Osteoblast (primary cell): ENCODE data around the gene TRIOBP. TPM values are rescaled to one million over a fixed set of nuclear protein-coding genes. Genes with fewer than 3 reads are reported as not detected.
A peak's percentile ranks its signal among the peaks of the same experiment; 100 is the strongest.

Experiments
- DNase-seq: peaks from one replicate; pipeline ENCODE4 v3.0.0; 2011; ENCODE audit warnings: low spot score, mixed read lengths; ENCODE audit not compliant: insufficient read length; ENCODE audit errors: missing footprints
- H2AFZ ChIP-seq: 2 replicates; pipeline ENCODE4 v1.6.0; 2011; ENCODE audit warnings: mild to moderate bottlenecking, low read length
- H3K27ac ChIP-seq: 2 replicates; pipeline ENCODE4 v1.5.1; 2011; ENCODE audit warnings: mild to moderate bottlenecking, low read depth, low read length, moderate library complexity
- H3K27me3 ChIP-seq: 2 replicates; pipeline ENCODE4 v1.6.0; 2012; ENCODE audit warnings: mild to moderate bottlenecking, control low read depth, inconsistent platforms, low read length, moderate library complexity; ENCODE audit not compliant: insufficient read depth
- H3K36me3 ChIP-seq: 2 replicates; pipeline ENCODE4 v1.5.1; 2011; ENCODE audit warnings: mild to moderate bottlenecking, low read length, control low read depth, moderate library complexity; ENCODE audit not compliant: insufficient read depth
- H3K4me1 ChIP-seq: 2 replicates; pipeline ENCODE4 v1.5.1; 2011; ENCODE audit warnings: mild to moderate bottlenecking, low read length, control low read depth, moderate library complexity; ENCODE audit not compliant: insufficient read depth
- H3K4me2 ChIP-seq: 2 replicates; pipeline ENCODE4 v1.6.0; 2011; ENCODE audit warnings: mild to moderate bottlenecking, low read length; ENCODE audit not compliant: insufficient read depth
- H3K4me3 ChIP-seq: fragments of 200-600 bp; sonication (generic); 3 replicates; pipeline ENCODE4 v1.5.1; 2012; ENCODE audit warnings: mild to moderate bottlenecking, low read length, inconsistent platforms; ENCODE audit not compliant: insufficient read depth
- H3K79me2 ChIP-seq: 2 replicates; pipeline ENCODE4 v1.6.0; 2012; ENCODE audit warnings: mild to moderate bottlenecking, low read length, control low read depth, inconsistent platforms; ENCODE audit not compliant: insufficient read depth
- H3K9me3 ChIP-seq: 2 replicates; pipeline ENCODE4 v1.5.1; 2011; ENCODE audit warnings: low read depth, low read length, control low read depth
- H4K20me1 ChIP-seq: 2 replicates; pipeline ENCODE4 v1.6.0; 2012; ENCODE audit warnings: mild to moderate bottlenecking, low read length, control low read depth; ENCODE audit not compliant: insufficient read depth
- total RNA-seq: library from RNA; depleted of rRNA; stranded (reverse); fragments of >200 nt; gene quantifications from 2 replicates; pipeline ENCODE4 v1.2.3, GENCODE V29; 2012
- TF ChIP-seq, protein P1 (sequence below): IDR thresholded peaks from 2 replicates; pipeline ENCODE4 v1.5.1; 2011; ENCODE audit warnings: mild to moderate bottlenecking, low read depth, low read length, moderate library complexity; ENCODE audit errors: extremely low read depth

Gene TRIOBP
- total RNA-seq, 1 donor = 162 TPM

DNA sequence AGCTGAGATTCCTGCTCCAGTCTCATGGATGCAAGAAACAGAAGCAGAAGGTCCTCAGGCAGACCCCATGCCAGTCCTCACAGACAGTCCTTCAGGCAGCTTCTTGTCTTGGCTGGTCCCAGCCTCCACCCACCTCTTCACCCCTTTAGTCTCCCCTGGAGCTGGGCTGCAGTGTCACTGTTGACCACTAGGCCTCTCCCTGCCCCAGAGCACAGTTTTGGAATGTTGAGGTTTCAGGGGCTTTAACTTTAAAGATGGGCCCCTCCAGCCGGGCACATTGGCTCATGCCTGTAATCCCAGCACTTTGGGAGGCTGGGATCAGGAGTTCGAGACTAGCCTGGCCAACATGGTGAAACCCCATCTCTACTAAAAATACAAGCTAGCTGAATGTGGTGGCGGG is 71.4 kb downstream of the TRIOBP start:
- no peak for DNase-seq
- H2AFZ ChIP-seq = no peak overlapping the region
- no peaks in the 10 kb centered on the region for H3K4me1 ChIP-seq
- H4K20me1 ChIP-seq = peaks cover 3% of the 10 kb centered on the region
- TF ChIP-seq, protein P1, sequence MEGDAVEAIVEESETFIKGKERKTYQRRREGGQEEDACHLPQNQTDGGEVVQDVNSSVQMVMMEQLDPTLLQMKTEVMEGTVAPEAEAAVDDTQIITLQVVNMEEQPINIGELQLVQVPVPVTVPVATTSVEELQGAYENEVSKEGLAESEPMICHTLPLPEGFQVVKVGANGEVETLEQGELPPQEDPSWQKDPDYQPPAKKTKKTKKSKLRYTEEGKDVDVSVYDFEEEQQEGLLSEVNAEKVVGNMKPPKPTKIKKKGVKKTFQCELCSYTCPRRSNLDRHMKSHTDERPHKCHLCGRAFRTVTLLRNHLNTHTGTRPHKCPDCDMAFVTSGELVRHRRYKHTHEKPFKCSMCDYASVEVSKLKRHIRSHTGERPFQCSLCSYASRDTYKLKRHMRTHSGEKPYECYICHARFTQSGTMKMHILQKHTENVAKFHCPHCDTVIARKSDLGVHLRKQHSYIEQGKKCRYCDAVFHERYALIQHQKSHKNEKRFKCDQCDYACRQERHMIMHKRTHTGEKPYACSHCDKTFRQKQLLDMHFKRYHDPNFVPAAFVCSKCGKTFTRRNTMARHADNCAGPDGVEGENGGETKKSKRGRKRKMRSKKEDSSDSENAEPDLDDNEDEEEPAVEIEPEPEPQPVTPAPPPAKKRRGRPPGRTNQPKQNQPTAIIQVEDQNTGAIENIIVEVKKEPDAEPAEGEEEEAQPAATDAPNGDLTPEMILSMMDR = peak; percentile 35
- no peaks in the 10 kb centered on the region for H3K79me2 ChIP-seq
- peaks cover 82% of the 10 kb centered on the region for H3K36me3 ChIP-seq
- H3K4me2 ChIP-seq = no peak overlapping the region
- H3K27me3 ChIP-seq = no peaks in the 10 kb centered on the region
- H3K9me3 ChIP-seq = no peaks in the 10 kb centered on the region
- no peak overlapping the region for H3K4me3 ChIP-seq
- H3K27ac ChIP-seq = no peak overlapping the region

DNA sequence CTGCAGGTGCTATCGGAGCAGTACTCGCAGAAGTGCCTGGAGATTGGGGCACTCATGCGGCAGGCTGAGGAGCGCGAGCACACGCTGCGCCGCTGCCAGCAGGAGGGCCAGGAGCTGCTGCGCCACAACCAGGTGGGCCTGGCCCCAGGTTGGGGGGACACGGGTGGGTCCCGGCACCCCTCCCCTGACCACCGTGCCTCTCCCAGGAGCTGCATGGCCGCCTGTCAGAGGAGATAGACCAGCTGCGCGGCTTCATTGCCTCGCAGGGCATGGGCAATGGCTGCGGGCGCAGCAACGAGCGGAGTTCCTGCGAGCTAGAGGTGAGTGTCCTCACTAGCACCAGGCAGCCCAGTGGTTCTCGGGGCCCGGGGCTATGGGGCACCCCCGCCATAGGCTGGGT is 72.2 kb downstream of the TRIOBP start:
- Histone ChIP-seq H3K4me2 (no peak overlapping the region), H2AFZ (no peak overlapping the region), H3K4me1 (no peaks in the 10 kb centered on the region), H4K20me1 (peaks cover 3% of the 10 kb centered on the region), H3K4me3 (no peak overlapping the region), H3K9me3 (no peaks in the 10 kb centered on the region), H3K36me3 (peaks cover 82% of the 10 kb centered on the region), H3K27ac (no peak overlapping the region), H3K27me3 (no peaks in the 10 kb centered on the region), H3K79me2 (no peaks in the 10 kb centered on the region)
- DNase-seq = no peak
- TF ChIP-seq, protein P1 = no peak

DNA sequence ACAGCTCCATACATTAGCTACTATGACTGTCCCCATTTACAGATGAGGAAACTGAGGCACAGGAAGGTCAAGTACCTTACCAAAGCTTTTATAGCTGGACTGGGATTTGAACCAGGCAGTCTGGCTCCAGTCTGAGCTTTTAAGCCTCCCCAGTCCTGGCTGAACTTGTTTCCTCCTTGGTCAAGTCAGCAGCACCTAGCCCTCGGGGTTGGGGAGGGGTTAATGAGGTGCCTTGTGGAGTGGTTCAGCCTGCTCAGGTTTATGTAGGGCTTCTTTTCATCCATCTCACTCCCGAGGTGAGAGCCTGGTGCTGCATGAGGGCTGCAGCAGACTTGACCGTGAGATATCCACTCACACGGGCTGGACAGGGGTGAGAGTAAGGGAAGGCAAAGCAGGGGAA is 74.2 kb downstream of the TRIOBP start:
- Histone ChIP-seq H3K36me3 (peaks cover 80% of the 10 kb centered on the region), H3K27ac (no peak overlapping the region)

DNA sequence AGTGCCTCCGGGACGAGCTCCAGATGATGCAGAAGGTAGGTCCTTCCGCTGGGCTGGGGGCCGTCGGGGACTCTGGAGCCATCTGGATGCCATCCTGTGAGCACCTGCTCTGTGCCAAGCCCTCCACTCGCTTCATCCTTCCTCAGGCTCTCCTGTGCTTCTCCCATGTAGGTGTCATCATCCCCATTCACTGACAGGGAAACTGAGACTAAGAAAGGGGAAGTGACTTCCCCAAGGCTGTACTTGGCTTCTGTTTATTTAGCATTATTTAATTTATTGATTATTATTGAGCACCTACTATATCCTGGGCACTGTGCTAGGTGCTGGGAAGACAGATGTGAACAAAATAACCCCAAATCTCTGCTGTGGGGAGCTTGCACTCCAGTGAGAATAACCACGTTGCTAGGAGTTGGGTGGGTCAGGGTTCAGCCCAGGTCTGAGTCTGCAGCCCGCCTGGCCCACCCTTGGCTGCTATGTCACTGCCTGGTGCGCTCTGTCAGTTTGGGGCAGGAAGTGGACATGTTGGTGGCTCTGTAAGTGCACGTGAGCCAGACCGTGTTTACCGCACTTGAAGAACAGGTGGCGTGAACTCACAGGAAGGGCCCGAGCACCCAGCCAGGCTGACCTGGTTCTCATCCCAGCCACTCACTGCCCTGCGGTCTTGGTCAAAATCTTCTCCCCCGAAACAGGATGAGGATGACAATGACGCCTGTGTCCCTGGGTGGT is 75.0 kb downstream of the TRIOBP start:
- Histone ChIP-seq H3K36me3 (peaks cover 74% of the 10 kb centered on the region), H3K79me2 (no peaks in the 10 kb centered on the region), H3K4me1 (peaks cover 18% of the 10 kb centered on the region), H3K4me2 (no peak overlapping the region), H3K27ac (no peak overlapping the region), H3K4me3 (no peak overlapping the region), H4K20me1 (peaks cover 3% of the 10 kb centered on the region), H3K9me3 (no peaks in the 10 kb centered on the region), H3K27me3 (no peaks in the 10 kb centered on the region), H2AFZ (no peak overlapping the region)
- peak; percentile 34 for DNase-seq
- TF ChIP-seq, protein P1 = no peak

More for the DNA sequence above, 74.2 kb downstream of the TRIOBP start:
- Histone ChIP-seq H3K27me3 (no peaks in the 10 kb centered on the region), H3K4me1 (peaks cover 11% of the 10 kb centered on the region), H3K4me2 (no peak overlapping the region), H2AFZ (no peak overlapping the region), H3K79me2 (no peaks in the 10 kb centered on the region), H3K4me3 (no peak overlapping the region), H4K20me1 (peaks cover 3% of the 10 kb centered on the region), H3K9me3 (no peaks in the 10 kb centered on the region)
- no peak for DNase-seq
- TF ChIP-seq, protein P1 = no peak
